ENCODE measurements around the gene BLTP3B.
"Not testable (repeated sequence)": the region's sequence is repeated elsewhere in the genome, so short reads cannot be mapped to it uniquely, and the experiment has no call there.

GRCh38 chr12:100176493-100176892 is 33.8 kb upstream of the BLTP3B start:
- TF ChIP-seq POLR2AphosphoS5, CTCF (IDR thresholded peaks at IDR 0.05): not testable (repeated sequence)
